Skeletal muscle cell (primary cell): ENCODE results near the gene MAG.

Experiments used
- DNase-seq: peaks from one replicate; pipeline ENCODE4 v3.0.0-alpha.2; 2010; ENCODE audit warnings: low read depth
- H3K4me3 ChIP-seq: 2 replicates; pipeline ENCODE4 v1.5.1; 2011; ENCODE audit warnings: low read depth, mild to moderate bottlenecking, control low read depth, low read length, moderate library complexity

The MAG gene

GRCh38 chr19:35334144-35334753 lies 42.3 kb downstream of the MAG start:
- H3K4me3 ChIP-seq, result no peak overlapping the region
- DNase-seq, result no peak

- no peak overlapping the region for H3K4me3 ChIP-seq
- no peak for DNase-seq
Observed at GRCh38 chr19:35336166-35336955, 44.4 kb downstream of the MAG start.

GRCh38 chr19:35337097-35337983 lies 45.4 kb downstream of the MAG start:
- no peak for DNase-seq
- no peak overlapping the region for H3K4me3 ChIP-seq

GRCh38 chr19:35337984-35338296 lies 46.0 kb downstream of the MAG start:
- no peak for DNase-seq
- no peak overlapping the region for H3K4me3 ChIP-seq

GRCh38 chr19:35340431-35340830 lies 48.5 kb downstream of the MAG start:
- no peak overlapping the region for H3K4me3 ChIP-seq
- no peak for DNase-seq

GRCh38 chr19:35341006-35341405 lies 49.0 kb downstream of the MAG start:
- no peak for DNase-seq
- no peak overlapping the region for H3K4me3 ChIP-seq

GRCh38 chr19:35341565-35342225 lies 49.7 kb downstream of the MAG start:
- DNase-seq, result no peak
- H3K4me3 ChIP-seq, result no peak overlapping the region

GRCh38 chr19:35342430-35342829 lies 50.5 kb downstream of the MAG start:
- no peak for DNase-seq
- no peak overlapping the region for H3K4me3 ChIP-seq

- no peak for DNase-seq
- no peak overlapping the region for H3K4me3 ChIP-seq
Observed at GRCh38 chr19:35344511-35345031, 52.6 kb downstream of the MAG start.

- DNase-seq, result no peak
- H3K4me3 ChIP-seq, result no peak overlapping the region
Observed at GRCh38 chr19:35345671-35346111, 53.7 kb downstream of the MAG start.

- H3K4me3 ChIP-seq, result no peak overlapping the region
- DNase-seq, result no peak
Observed at GRCh38 chr19:35346193-35347052, 54.5 kb downstream of the MAG start.

- no peak within 1 kb of the TSS for H3K4me3 ChIP-seq
Observed at GRCh38 chr19:35347171-35347929, 55.4 kb downstream of the MAG start, which contains the start of gene FFAR1. TSS of gene FFAR1 (plus strand) at chr19:35347902. CDS start at chr19:35351552, 3,650 bp downstream.

GRCh38 chr19:35347930-35348298 lies 56.0 kb downstream of the MAG start:
- no peak for DNase-seq
- no peak overlapping the region for H3K4me3 ChIP-seq

More at GRCh38 chr19:35347171-35347929, 55.4 kb downstream of the MAG start, which contains the start of gene FFAR1:
- DNase-seq, result no peak

GRCh38 chr19:35348911-35349611 lies 57.1 kb downstream of the MAG start:
- H3K4me3 ChIP-seq, result no peak overlapping the region
- no peak for DNase-seq

- DNase-seq, result no peak
- no peak overlapping the region for H3K4me3 ChIP-seq
Observed at GRCh38 chr19:35349614-35350521, 57.9 kb downstream of the MAG start.

- no peak overlapping the region for H3K4me3 ChIP-seq
- no peak for DNase-seq
Observed at GRCh38 chr19:35350591-35350990, 58.6 kb downstream of the MAG start.
